DMS79 treated with DMSO at 0.1 percent for 48 hours (cell line): ENCODE measurements around the gene STK24.
"Not testable (repeated sequence)": the region's sequence is repeated elsewhere in the genome, so short reads cannot be mapped to it uniquely, and the experiment has no call there.

Source experiments
- DNase-seq: peaks from one replicate; lab custom pipeline; 2025; lab: John Stamatoyannopoulos, UW

STK24 gene

DNA sequence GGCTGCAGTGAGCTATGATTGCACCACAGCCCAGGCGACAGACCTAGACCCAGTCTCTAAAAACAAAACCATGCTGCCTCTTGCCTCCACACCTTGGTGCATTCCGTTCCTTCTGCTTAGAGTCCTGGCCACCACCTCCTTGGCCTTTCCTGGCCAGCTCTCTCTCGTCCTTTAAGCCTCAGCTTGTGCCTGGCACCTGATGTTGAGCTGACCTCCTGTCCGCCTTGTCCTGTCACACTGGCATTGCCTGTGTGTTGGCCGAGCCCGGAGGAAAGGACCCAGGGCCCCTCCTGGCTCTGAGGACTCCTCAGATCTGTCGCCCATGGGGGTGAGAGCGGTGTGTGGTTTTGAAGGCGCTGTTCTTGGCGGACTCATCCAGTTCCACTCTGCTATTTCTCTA lies 143.3 kb downstream of the STK24 start:
- no peak for DNase-seq

DNA sequence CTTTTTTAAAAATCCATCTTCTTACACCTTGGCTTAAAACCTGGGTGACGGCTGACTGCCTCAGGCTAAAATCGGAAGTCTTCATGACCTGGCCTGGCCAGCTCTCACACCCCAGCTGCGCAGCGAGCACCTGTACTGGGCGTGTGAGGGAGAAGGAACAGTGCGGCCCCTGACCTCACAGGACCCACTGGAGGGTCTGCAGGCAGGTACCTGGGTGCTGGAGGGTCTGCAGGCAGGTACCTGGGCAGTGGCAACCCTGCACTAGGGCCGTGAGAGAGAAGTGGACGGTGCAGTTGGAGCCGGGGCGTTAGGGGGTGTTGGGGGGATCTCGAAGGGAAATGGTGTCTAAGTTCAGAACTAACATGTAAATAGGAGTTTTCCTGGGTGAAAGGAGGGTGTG lies 144.3 kb downstream of the STK24 start:
- DNase-seq = no peak

DNA sequence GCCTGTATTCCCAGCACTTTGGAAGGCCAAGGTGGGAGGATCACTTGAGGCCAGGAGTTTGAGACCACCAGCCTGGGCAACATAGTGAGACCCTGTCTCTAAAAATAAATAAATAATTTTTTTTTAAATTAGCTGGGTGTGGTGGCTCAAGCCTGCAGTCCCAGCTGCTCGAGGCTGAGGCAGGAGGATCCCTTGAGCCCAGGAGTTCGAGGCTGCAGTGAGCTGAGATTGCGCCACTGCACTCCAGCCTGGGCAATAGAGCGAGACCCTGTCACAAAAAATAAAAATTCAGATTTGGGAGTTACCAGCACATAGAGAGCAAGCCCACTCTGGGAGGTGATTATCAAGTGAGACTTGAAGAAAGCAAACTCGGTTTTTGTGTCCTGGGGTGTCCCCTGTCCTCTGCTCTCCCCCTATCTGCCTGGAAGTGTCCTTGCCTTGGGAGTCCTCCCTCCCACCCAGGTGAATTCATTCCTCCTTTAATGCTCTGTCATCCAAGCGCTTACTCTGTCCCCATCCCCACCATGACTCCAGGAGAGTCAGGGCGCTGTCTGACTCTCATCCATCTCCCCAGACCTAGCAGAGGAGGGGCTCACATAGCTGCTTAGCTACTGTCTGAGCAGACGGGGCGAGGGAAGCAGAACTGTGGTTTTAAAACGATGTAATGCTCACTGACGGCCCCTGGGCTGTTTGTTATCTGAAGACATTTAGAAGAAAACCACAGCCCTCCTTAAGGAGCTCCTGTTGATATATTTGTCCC lies 146.8 kb downstream of the STK24 start:
- peak; percentile 82 for DNase-seq

DNA sequence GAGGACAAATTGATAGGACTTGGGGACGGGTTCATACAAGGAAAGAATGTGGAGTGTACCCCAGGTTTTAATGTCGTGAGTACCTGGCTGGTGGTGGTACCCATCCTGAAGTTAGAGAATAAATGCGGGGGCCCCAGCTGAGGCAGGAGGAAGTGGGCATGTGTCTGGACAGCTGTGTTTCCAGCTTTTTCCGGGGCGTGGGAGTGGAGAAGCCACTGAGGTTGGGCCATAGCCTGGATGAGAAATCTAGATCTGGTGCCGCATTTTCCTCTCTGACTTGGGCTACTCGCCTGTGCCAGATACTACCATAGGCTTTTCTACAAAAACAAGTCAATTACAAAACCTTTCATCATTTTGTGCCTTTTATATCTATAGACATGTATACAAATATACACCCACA lies 147.4 kb downstream of the STK24 start:
- no peak for DNase-seq

DNA sequence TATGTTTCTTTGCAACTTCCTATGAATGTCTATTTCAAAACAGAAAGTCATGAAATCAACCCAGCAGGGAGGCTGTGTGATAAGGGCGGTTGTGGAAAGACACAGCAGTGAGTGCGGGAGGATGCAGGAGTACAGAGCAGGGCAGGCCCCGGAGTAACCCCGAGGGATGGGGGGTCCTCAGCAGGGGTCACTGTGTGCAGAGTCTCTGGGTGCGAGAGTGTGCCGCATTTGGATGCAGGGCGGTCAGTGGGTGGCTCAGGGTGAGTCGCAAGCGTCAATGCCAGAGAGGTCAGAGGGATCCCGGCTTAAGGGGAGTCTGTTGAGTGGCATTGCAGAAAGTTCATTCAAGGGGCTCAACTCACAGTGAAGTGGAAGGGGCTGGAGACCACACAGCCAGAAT lies 147.8 kb downstream of the STK24 start:
- DNase-seq = no peak

DNA sequence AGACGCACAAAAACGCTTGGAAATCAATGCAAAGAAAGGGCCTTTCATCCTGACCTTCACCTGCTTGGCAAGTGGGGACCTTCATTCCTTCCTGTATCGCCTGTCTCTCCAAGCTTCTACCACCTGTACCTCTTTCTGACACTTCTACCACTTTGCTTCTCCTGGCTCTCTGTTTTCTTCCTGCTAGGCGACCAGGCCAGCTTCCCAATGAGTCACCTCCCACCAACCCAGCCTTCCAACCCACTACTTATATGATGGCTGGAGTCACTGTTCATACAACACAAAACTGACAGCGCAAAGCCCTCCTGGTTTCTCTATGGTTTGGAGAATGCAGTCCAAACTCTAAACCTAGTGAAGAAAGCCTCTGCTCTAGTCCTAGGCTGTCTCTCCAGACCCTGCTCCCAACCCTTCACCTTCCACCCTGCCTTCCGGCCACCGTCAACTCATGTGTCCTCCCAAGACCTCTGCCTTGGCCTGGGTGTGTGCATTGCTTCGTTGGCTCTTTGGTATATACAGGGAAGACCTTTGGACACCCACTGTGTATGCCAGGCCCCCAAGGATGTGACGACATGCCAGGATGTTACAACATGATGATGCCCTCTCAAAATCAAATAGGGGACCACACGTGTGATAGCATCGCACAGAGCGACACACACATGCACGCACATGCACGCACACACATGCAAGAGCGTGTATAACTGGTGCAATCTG lies 148.5 kb downstream of the STK24 start:
- no peak for DNase-seq

DNA sequence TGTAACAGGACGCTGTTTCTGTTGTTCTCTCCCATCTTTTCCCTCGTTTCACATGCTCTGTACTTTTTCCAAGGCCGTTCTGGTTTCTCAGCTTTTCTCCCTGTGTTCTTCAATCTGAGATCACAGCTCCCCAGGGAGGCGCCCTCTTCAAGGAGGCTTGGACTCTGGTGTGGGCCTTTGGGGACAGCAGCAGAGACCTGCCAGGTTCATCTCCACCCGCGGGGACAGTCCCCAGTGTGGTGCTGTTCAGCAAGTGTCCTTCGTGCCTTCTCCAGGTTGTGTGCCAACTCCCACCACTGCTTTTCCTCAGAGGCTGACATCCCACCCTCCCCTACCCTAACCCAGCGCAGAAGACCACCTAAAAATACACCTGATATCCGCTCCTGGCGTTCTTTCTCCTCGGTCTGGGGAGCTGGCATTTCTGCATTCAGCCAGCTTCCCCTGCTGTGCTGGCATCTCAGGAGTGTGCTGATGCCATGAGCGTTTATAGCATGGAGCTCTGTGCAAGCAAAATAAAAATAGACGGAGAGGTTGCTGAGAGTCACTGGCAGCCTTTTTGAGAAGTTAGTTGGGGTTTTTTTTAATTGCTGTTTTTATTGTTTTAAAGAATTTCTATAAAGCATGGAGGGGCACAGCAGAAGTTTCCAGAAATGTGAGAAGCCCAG lies 149.4 kb downstream of the STK24 start:
- DNase-seq = no peak

DNA sequence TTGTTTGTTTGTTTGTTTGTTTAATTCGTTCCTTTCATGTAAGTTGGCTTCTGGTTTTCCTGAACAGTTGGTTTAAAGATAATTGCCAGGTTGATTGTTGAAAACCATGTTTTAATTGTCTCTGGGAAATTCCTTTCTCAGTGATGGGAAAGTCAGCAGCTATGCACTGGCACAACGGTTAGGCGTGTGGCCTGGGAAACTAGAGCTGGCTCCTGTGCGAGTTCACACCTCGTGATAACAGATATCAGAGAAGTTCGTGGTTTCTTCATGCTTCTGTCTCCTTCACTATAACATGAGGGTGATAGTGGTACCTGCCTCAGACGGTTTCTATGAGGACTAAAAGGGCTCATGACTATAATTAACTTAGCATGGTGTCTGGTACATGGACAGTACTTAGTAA lies 153.5 kb downstream of the STK24 start:
- DNase-seq = no peak

DNA sequence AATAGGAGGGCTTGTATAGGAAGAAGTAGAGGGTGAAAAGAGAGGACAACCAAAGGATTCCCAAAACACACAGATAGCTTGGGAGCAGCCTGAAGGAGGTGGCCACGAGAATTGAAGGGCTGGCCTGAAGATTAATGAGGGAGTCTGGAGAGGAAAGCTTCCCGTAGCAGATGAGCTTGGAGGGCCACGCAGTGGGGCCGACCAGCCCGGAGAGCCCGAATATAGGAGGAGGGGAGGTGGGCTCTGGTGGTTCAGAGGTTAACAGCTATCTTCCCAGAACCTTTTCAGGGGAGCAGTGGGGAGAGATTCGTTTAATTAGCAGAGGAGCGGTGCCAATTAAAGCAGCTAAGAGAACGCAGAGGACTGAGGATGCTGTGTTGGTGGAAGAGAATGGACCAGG lies 154.9 kb downstream of the STK24 start:
- no peak for DNase-seq

DNA sequence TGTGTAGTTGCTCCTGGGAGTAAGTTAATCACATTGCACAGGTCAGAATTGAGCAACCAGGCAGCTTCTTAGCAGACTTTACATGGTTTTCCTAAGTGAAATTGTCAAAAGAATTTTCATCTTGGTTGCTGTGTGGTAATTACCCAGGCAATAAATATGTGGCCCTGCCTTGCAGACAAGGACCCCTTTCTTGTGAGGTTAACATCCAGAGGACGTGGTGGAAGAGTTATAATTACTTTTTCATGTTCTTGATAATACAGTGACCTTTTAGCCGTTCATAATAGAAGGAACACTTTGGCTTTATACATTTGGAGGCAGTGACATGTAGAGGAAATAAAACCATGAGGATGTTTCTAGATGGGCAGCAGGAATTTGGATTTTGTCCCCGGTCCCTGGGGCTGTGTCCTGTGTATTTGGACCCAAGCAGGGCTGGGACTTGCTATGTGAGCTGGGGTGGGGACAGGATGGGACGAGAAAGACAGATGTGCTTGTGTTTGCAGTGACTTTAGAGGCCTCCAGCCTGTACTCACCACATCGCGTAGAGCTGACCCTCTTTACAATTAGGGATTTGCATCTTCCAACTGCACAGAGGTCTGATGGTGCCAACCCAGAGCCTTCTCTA lies 156.2 kb downstream of the STK24 start:
- DNase-seq = no peak

DNA sequence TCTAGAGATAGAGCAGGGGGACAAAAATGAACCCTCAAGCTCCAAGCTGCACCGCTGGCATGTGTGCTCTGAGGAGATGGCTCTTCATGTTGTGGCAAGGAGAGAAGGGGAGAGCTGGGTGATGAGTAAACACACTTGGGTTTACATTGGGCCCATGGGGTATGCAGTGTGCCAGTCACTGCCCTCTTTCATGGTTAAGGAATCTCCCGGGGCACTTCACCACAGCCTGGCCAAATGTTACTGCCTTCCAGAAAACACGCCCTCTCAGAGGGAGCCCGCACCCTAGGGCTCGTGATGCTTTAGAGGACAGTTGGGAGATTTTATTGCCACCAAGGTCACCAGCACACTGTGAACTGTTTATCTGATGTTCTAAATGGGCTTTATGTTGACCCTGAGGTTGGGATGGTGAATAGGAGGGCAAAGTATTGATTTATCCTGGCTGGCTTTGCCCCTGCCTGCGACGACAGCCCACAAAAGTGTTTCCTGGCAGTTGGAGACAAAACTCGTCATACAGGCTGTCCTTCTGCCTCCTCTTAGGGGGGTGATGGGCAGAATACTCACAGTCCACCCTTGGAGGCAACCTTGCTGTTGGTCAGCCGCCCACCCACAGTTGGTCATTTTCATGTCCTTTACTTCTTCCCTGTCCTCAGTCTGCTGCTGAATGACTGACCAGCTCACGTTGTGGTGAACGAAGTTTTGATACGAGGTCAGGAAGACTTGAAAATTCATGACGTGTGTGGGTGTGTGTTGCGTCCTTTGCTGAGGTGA lies 156.9 kb downstream of the STK24 start:
- DNase-seq = peak; percentile 83

DNA sequence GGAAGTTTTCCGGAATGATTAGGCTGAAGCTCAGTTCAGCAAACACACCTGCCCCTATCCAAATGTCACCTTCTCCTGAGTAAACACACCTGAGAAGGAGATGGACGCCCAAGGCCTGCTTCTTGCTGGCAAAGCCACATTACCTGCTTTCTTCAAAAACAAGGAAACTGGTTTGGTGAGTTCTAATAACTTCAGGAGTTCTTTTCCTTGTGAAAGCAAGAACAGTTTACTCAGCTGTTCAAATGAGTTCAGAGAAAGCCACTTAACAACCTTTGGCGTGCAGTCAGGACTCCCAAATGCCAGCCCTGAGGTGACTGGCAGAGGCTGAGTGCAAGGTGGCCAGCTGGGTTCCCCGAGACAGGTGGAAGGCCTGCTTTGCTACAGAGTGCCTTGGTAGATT lies 160.5 kb downstream of the STK24 start:
- DNase-seq = peak; percentile 100

DNA sequence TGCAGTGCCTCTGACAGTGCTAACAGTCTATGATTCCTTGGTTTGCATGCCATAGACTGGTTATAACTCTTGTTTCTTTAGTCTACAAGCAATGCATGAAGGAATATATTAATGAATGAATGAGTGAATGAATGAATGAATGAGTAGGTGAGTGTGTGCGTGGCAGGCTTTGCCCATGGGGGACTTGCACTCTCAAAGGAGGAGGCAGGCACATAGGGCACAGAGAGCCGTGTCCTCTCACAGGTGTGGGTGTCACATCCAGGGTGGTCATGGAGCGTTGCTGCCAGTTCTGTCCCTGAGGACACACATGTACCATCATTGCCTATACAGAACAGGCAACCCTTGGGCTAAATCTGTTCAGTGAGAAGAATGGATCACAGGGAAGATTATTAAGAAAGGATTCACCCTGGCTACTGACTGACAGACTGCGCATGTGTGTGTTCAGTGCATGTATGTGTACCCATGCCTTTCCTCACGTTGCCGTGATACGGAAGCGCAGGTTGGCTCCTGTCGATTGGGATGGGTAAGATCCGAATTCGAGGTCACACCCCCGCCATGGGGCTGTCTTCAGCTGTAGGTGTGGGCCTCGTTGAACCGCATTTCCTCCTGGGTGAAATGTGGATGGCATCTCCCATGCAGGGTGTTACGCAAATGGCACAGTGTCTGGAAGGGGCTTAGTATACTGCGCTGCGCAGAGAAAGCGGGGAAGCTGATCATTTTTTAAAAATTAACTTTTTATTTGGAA lies 161.4 kb downstream of the STK24 start:
- no peak for DNase-seq

DNA sequence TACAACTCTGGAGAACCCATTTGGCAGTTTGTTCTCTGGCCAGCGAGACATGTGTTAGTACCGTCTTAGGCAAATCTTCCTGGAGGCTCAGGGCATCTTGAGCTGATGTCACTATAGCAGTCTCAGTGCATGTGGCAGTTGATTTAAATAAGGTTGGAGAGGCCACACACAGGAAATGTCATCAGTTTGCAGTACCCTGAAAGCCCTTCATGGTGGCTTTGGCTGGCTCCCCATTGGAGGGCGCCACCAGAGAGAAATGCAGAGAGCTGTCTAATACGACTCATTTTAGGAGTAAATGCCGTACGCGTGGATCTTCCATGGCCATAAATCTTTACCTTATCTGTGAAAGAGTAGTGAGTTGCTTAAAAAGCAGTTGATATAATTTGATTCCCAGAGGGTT lies 163.1 kb downstream of the STK24 start:
- no peak for DNase-seq

DNA sequence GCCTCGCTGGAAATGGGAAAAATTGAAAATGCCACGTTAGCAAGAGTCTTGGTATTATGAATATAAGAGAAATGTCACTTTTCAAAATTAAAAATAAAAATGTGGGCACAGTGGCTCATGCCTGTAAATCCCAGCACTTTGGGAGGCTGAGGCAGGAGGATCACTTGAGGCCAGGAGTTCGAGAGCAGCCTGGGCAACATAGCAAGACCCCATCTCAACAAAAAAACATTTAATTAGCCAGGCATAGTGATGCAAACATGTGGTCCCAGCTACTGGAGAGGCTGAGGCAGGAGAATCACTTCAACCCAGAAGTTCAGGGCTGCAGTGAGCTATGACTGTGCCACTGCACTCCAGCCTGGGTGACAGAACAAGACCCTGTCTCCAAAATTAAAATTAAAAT lies 163.6 kb downstream of the STK24 start:
- DNase-seq = not testable (repeated sequence)

DNA sequence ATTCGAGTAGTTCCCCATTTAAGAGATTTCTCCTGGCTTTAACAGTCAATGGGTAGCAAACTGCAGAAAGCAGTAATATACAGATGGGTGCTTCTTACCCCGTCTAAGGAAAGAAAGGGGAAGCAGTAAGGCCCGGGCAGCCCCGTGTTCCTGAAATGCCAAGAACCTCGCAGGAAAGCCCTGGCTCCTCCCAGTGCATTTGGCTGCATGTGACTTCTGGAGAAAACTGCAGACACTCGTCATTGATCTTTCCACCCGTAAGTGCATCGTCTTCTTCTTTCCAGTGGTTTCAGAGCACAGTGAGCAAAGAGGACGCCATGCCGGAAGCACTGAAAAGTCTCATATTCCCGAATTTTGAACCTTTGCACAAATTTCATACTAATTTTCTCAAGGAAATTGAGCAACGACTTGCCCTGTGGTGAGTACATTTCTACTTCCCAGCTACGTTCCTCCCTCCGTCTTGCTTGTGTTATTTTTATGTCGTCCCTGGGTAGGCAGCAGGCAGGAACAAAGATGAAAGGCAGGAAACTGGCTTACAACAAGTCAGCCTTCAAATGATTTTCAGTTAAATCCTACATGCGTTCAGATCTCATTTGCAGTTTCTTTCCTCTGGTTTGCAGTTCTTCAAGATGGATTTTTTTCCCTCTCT lies 165.2 kb downstream of the STK24 start:
- DNase-seq = no peak

DNA sequence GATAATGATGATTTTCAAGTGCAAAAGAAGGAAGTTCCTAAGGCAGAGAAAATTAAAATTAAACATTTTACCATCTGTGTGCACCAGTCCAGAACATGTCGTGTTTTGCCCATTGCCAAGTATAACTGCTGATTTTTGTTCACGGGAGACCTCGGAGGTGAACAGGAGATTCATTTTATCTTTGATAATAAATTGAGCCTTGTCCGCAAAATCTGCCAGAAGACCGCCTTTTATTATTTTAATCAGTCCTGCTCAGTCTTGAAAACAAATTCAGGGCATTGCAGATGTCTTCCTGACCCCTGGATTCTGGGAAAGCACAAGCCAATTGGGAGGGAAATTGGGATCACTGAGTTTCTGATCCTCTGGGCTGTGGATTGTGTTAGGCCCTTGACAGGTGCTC lies 165.9 kb downstream of the STK24 start:
- no peak for DNase-seq

DNA sequence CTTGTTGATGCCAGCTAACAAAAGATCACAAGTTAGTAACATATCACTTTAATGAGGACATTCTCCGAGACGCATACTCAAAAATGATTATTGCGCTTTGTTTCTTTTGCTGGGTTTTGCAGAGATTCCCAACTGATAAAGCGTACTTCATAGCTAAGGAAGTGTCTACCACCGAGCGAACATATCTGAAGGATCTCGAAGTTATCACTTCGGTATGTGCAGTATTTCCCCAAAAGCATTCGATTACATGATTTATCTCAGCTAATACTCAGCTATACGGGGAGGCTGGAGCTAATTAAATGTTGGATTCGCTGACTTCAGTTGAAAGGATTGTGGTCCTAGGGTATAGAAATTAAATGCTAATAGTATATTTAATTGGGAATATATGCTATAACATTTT lies 166.3 kb downstream of the STK24 start:
- DNase-seq = no peak

DNA sequence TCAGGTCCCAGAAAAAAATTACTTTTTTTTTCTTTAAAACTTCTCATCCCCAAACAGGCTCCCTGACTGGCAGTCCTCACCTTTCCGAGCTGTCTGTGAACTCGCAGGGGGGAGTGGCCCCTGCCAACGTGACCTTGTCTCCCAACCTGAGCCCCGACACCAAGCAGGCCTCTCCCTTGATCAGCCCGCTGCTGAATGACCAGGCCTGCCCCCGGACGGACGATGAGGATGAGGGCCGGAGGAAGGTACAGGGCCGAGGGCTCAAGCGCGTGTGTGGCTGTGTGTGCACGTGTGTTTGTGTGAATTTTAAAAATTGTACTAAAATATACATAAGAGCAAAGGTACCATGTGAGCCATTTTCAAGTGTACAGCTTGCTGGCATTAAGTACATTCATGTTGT lies 167.6 kb downstream of the STK24 start:
- no peak for DNase-seq

DNA sequence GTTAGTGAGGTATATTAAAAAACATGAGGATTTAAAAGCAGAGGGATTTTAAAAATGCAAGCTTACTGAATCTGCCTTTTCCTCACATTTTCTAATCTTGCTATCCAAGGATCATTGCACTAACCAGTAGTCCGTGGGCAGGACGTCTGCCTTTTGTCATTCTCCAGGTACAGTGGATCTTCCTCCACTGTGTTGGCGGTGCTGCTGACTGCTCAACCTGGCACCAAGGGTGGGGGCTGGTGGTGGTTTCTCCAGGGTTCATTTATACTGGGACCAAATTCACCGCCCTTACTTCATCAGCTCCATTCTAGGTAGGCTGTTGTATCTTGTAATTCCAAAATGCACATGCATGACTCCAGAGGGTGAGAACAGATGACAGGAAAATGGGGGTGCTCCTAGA lies 169.3 kb downstream of the STK24 start:
- peak; percentile 58 for DNase-seq

DNA sequence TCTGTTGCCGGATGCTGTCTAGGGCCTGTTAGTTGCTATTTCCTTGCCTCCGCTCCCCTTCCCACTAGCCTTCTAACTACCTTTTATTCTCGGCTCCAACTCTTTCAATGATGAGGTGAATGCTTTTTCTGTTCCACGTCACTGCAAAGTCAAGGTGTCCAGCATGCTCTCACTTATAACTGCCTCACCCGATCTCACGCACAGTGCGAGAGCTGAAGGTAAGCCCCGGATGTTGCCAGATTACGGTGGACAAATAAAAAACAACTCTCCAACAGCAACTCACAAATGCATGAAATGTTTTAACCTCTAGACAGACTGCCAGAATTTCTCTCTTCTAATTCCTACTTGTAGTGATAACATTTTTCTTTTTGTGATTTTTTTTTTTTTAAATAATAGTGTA lies 169.9 kb downstream of the STK24 start:
- DNase-seq = peak; percentile 91
